ENCODE results near the gene EGFLAM.

Gene EGFLAM

DNA sequence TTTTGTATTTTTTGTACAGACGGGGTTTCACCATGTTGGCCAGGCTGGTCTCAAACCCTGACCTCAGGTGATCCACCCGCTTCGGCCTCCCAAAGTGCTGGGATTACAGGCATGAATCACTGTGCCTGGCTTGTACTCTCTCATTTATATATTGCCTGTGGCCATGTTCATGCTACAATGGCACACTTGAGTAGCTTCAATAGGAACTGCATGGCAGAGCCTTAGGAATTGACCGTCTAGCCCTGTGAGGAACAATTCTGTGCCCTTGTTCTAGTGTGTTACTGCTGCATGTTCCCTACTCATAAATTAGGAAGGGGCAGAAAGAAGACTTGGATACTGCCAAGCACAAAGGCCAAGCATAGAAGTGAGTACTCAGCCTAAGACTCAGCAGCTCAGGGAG lies 193.8 kb downstream of the EGFLAM start:
- no peak for DNase-seq

DNA sequence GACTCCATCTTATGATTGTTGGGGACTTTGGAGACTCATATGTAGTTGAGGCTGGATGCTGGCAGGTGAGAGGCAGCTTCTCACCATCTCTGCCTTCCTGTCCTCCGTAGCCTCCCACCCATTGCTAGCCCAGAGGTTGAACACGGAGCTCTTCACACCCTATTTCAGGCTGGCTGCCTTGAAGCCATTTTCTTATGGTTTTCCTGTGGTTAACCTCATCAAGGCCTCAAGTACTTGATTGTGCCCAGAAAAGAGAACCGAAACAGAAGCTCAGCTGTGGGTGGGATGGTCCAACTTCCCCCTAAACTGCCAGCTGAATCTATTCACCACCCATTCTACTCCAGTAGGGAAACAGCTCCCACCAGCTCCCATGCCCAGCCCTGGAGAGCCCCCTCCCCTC lies 195.1 kb downstream of the EGFLAM start:
- no peak for DNase-seq

DNA sequence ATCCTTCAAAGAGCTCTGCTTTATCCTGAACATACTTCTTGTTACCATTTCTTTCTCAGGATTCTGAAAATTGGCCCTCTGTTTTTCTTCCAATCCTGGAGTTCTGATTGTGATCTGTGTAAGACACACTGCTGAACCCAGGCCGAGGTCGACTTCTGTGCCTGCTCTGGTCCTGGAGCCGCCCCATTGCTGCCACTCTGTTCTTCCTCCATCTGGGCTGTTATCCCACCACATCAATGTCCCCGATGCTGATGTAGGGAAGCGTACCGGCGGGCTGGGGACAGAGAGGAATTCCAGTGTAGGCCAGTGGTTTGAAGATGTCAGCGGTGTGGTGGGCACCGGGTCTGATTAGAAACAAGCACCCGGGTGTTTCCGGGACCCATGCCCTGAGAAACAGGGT lies 195.6 kb downstream of the EGFLAM start:
- DNase-seq: no peak

DNA sequence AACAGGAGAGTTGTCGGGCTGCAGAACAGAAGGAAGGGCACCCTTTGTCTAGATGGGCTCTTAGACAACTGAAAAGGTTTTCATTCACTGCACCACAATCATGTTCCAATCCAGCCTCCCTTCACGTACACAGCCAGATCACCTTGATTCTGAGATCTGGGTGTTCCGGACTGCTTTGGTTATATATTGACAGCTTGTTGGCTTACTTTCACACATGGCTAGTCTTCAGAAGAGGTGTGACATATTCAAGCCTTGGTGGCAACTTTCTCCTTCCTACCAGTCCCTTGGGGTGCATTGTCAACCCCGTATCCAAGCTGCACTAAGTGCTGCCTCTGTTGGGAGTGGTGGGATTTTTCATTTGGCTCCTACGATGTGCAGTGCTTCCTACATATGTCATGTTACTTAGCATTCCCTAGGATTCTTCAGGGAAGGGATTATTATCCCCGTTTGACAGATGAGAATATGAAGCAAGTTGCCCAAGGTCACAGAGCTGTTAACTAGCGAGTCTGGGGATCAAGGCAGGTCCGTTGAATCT lies 197.5 kb downstream of the EGFLAM start:
- DNase-seq: no peak

DNA sequence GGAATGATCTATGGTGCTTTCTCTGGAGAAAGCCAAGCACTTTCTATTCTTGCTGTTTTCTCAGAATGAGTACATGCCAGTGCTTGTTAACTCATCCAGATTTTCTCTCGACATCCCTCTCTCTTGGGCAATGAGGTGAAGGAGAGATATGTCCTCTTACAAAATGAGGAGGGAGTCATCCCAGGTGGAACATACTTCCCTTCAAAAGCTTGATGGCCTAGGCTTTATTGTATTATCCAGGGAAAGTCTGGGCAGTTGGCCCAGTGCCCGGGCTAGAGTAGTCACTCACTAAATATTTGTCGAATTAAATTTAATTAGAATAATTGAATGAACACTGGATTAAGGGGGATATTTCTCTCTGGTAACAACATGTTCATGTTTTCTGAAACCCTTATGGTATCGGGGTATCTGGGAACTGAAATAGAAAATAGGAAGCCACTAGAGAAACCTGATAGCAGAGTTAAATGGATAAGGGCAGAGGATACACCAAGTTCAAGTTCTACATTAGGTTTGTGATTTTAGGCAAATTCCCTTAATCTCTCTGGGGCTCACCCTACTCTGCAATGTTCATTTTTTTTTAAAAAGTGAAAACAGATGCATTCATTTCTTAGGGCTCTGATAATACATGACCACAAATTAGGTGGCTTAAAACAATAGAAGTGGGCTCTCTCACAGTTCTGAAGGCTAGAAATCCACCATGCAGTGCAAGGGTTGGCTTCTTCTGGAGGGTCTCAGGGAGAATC lies 198.5 kb downstream of the EGFLAM start:
- peak; percentile 83 for DNase-seq

DNA sequence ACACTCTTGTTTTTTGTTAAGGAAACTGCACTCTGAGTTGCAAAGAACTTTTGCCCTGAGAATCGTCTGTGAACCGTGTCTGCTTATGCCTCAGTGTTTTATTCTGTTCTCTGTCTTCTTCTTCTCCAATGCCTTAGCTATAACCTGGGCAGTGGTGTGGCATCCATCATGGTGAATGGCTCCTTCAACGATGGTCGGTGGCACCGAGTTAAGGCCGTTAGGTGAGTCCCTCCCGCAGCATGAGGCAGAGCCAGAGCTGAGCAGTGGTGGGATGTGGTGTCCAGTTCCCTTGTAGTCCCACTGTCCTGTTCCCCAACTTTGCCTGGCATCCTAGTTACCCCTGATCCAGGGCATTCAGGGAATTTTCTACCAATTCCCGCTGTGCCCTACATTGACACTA lies 199.8 kb downstream of the EGFLAM start:
- DNase-seq: no peak

DNA sequence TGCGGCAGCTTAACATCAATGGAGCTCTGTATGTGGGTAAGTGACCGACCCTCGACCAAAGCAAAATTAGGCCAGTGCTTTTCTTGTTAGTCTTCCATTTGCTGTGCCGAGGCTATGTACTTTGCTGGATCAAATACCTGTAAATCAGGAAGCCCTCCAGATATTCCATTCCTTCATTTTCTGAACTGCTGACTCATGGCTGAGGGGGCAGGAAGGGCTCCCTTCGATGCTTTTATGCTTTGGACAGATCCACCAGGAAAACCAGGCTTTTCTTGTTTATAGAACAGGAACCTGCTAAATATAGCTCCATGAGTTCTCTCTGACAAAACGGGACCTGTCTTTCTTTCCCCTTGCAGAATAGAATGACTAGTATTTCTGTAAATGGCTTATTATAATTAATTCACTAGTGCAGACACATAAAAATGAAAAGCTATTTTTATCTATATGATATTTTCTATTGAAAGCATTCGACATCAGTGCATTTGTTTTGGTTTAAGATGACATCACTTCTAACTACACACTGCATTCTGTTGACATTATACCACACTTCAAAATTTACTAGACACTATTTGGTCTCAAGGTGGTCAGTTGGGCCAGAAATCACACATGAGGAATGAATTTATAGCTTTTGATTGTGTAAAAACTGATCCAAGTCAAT lies 204.7 kb downstream of the EGFLAM start:
- no peak for DNase-seq

DNA sequence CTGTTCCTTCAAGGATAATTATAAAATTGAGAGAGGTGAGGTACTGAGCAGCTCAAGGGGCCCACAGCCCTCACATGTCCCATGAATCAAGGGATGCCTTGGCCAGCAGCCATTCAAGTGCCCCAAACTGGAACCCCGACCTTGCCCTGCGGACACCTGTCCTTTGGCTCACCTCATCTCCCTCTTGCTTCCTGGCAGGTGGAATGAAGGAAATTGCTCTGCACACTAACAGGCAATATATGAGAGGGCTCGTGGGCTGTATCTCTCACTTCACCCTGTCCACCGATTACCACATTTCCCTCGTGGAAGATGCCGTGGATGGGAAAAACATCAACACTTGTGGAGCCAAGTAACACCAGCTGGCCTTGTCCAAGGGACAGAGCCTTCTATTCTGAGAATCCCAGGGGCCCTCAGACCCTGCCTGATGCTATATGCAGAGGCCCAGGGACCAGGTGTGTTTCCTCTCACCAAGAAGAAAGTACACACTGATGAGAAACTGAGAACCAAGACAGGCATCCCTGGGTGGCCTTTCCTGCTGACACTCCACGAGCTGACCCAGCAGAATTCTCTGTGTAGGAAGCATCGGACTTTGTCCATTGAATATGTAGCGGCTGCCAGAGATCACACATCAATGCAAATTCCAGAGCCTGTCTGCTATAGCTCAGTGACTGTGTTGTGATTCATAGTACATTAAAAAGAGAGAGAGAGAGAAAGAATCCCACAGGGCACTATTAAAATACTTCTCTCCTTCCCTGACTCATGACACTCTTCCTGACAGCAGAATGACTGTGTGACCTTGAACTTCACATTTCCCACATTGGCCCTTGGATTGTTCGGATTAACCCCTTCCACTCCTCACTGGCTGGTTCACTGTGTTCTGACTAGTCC lies 205.5 kb downstream of the EGFLAM start:
- no peak for DNase-seq

DNA sequence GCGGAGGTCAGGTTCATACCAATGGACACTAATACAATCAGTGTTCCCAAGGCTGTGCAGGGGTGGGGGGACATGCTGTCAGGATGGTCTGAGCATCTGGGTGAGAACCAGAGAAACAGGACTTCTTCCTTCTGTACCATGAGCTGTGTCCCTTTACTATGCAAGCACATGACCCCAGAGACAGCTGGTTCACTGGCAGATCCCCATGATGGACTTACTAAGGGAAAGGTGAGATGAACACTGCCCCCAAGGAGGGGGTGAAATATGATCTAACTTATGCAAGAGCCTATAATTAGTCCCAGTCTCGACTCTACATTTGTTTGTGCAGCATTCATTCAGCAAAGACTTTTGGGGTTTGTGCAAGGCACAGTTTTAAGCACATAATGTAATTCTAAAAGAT lies 206.7 kb downstream of the EGFLAM start:
- DNase-seq: peak; percentile 25

DNA sequence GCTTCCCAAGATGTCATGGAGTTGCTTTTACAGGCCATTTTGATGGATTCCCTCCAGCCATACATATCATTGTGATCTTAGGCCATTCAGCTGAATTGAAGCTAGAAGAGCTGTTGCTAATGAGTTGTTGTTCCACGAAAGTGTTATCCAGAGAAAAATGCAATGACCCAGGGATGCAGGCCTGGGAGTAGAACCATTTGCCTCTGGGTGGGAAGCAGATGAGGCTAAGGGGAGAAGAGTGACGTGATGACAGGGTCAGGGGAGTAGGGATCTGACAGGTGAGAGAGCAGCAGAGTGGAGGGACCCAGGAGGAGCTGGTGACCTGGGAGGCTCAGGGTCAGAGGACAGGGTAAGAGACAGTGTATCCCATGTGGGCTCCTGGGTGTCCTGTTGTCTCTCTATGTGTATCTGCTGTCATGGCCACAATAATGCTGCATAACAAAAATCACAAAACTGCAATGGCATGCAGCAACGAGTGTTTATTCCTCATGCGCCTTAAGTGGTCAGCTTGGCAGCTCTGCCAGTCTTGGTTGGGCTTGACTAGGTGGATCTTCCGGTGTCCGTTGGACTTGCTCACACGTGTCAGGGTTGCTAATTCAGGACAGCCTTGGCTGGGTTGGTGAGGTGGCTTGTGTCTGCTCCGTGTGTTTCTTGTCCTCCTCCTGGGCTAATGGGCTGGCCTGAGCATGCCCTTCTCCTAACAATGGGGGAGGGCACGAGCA lies 207.5 kb downstream of the EGFLAM start:
- no peak for DNase-seq

DNA sequence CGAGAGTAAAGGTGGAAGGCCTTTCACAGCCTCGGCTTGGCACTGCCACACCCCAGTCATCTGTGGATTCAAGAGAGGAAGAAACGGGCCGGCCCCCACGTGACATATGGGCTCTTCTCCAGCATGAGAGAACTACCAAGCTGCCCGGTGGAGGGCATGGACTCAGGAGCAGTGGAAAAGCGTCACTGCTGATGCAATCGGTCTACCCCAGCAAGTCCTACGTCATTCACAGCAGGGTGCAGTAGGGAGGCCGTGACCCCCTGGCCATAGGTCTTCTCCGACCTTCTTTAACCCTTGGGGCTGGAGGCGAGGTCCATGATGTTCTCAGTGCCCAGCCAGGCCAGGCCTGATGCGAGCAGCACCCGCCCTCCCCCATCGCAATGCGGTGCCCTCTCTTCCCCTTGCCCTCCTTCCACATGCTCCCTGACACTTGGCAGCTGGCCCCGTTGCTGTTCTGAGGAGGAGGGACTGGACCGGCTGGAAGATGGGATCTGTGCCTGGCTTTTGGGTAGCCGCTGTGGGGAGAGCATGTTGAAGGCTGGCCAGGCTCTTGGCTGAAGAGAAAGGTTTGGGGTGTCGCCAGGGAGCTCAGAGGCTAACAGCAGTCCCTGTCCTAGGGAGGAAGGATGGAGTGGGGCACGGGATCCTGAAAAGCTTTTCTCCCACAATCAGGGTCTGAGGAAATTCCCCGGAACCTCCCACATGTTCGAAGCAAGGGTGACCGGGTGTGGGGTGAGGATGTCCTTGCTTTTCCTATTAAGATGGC lies 208.2 kb downstream of the EGFLAM start:
- no peak for DNase-seq

DNA sequence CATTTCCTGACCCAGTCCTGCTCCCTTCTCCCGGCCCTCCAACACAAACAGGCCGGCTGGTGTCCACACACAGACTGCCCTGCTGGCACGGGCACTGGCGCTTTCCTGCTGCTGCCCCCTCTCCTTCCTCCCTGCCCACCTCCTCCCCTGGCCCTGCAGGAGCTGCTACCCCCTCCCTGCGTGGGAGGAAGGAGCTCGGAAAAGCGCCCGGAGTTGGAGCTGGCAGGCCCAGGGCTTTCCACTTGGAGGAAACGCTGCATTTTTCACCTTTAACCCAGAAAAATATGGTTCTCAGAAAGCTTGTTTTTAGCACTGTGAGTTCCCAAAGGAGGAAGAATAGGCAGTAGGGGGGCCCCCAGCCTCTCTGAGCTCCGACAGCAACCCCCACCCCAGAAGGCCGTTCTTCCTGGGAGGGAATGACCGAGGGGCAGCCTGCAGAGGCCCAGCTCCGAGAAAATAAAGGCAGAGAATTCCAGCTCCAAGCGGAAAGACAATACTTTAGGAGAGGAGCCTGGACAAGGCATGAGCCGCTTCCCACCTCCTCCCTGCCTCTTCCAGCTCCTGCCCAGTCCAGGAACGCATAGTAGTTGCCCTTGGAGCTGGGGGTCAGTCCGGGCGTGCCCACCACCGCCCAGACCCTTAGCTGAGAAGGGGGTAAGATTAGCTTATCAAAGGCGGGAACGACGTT lies 209.1 kb downstream of the EGFLAM start:
- DNase-seq: no peak

DNA sequence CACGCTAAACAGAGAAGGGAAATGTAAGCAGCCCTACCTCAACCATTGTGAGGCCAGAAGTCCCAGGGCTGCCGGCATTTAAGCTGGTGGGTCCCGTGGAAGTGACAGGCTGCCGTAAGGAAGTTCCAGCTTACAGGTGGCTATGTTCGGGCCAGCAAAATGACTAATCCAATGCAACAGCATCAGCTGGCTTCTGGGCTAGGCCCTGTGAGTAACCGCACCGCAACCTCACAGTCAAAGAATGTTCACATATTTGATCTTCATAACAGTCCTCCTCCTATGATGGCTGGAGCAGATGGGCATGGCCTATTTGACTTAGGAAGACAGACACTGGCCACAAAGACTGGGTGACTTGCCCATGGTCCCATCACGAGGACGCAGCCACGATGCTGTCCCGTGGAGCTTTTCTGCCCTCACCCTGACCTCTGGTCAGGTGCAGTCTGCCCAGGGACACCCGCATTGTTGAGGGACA lies 209.9 kb downstream of the EGFLAM start:
- DNase-seq: no peak

DNA sequence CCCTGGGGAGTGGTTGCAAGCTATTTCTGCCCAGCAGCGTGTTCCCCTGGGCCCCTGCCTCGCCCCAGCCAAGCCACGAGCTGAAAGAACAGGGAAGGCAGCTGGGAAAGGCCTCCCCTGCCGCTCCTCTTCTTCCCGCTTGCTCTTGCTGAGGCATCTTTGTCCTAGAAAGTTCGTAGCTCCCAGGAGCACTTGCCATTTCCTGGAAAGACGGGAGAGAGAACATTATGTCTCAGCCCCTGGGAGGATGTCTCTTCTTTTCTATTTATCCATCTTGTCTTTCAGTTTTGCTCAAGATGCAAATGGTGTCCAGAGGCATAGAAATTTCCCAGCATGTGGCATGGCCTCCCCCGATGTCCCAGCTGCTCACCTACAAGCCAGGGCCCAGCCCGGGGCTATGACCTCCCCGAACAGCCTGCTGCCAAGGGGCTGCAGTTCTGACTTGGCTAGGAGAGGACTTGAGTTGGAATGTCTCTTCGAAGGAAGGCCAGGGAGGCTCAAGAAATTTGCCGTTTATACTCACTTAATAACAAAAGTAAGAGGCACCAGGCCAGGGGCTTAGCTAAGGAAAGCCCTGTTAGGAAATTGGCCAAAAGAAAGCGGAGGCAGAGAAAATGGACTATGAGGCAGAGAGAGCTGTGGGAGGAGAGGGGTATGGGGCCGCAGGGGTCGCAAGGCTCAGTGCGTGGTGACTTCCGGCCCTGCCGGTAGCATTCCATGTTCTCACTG lies 210.8 kb downstream of the EGFLAM start:
- no peak for DNase-seq

DNA sequence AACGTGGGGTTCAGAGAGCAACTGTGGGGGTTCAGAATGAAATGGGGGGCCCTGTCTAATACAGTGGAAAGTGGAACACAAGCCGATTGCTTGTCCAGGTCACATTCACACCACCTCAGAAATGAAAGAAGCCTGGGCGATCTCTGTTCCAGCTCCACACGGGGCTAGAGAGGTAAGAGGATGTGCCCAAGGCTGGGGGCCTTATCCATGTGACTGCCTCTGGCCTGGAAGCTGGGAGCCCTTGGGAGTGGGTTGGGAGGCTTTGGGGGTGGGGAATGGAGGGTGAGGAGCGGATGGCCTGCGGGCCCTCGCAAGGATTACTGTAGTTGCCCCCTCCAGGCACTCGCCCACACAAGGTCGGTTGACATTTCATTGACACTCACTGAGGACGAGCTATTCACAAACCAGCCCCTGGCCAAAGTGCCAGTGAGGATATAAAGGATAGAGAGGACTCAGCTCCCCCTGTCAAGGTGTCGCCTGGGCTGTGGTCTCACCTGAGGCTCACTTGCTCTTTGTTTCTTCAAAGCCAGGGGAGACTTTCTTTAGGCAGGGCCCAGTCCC lies 211.4 kb downstream of the EGFLAM start:
- no peak for DNase-seq

DNA sequence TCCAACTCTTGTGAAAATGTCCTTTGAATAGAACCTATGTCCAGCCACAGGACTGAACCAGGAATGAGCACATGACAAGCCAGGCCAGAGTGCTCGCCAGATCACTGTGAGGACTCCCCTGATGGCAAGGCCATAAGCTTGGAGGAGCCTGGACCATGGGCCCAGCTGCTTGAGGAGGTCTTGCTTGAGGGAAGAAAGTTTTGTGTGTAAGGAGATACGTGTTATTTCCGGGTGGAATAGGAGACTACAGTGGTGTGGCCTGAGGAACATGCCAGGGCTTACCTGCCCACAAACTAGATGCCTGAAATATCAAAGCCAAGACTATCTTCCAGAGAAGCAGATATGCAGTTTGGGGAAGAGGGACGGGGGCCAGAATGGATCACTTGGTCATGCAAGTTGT lies 213.3 kb downstream of the EGFLAM start:
- no peak for DNase-seq

DNA sequence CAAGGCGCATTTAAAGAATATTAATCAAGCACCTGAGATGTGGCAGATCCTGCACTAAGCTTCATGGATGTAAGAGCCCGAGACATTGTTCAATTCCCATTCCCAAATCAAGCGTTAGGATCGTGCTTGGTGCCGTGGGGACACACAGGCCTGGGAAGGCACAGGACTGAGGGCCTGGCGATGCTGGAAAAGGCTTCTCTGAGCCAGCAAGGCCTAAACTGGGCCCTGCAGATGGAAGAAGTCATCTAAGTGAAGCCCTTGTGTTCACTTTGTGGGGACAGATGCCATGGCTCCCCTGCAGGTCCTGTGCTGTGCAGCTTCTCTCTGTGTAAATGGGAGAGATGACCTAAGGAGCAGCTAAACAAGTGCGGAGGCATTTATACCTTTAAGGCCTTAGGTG lies 214.2 kb downstream of the EGFLAM start:
- DNase-seq: no peak

DNA sequence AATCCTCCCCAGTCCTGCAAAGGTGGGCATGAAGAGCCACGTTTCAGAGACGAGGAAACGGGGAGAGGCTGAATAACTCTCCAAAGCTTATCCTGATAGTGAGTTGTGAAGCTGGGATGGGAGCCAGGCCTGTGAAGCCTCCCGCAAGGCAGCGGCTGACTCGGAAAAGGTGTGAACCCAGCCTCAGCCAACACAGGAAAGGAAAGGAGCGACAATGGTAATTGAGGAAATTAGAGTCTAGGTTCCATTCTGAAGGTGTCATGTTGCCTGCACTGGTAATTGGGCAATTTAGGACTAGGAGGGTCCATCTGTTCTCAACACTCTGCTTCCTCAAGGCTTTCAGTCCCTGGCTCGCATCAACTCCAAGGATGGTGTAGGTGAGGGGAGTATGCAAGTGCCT lies 214.6 kb downstream of the EGFLAM start:
- DNase-seq: peak; percentile 15

DNA sequence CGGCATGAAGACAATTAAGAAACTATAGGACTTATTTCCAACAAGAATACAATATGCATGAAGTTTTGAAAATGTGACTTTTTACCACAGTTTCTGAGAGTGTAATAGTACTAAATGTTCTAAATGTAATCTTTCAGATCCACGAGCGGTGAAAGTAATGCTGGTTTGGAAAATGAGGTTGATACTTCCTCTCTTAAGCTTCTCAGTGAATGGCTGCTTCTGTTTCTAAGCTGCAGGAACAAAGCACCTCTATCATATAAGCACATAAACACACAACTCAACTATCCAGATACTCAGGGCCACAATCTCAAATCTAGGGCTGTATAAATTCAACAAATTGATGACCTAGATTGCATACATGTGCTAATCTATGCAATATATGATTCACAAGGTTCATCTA lies 219.8 kb downstream of the EGFLAM start:
- DNase-seq: no peak

DNA sequence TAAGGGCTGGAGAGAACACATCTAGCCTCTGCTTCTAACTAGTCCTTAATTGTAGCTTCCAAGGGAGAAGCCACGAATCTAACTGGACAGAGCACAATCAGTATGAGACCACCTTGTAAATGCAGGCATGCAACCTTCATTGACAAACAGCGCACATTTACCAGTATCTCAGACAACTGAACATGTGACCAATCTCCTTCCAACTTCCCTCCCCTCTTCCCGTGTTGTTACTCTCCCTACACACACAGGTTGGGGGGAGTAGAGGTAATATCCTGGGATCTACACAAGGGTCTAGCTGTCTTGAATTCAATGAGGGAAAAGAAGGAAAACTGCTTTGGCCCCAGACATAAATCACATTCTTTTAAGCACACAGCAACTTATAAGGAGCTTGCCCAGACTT lies 220.5 kb downstream of the EGFLAM start:
- peak; percentile 56 for DNase-seq

Data from NCI-H82 (cell line).